SK-N-SH (cell line): Measurements from ENCODE around the gene TTC9.

Source experiments
- CHD2 ChIP-seq: fragments of 150-350 bp; IDR thresholded peaks from 2 replicates; pipeline ENCODE4 v1.6.1; 2018; ENCODE audit warnings: low read length; ENCODE audit not compliant: partially characterized antibody
- CTCF ChIP-seq: fragments of 200-600 bp; sonication (generic); IDR thresholded peaks from 2 replicates; pipeline ENCODE4 v1.6.1; 2017; ENCODE audit warnings: antibody characterized with exemption, mild to moderate bottlenecking, moderate library complexity
- EZH2phosphoT487 ChIP-seq: fragments of 200-600 bp; sonication (generic); IDR thresholded peaks from 2 replicates; pipeline ENCODE4 v1.6.1; 2017; ENCODE audit warnings: low read depth, mixed run types, mild to moderate bottlenecking, antibody characterized with exemption, moderate library complexity, borderline replicate concordance
- POLR2AphosphoS5 ChIP-seq: IDR thresholded peaks from 2 replicates; pipeline ENCODE4 v1.6.1; 2012; ENCODE audit warnings: low read depth, low read length
- REST ChIP-seq: IDR thresholded peaks from 2 replicates; pipeline ENCODE4 v1.6.1; 2012; ENCODE audit warnings: mild to moderate bottlenecking, low read depth, low read length, moderate library complexity
- RXRA ChIP-seq: IDR thresholded peaks from 2 replicates; pipeline ENCODE4 v1.4.0; 2012; ENCODE audit warnings: low read depth, mild to moderate bottlenecking, borderline replicate concordance
- TEAD4 ChIP-seq: IDR thresholded peaks from 2 replicates; pipeline ENCODE4 v1.4.0; 2012; ENCODE audit warnings: mild to moderate bottlenecking, borderline replicate concordance; ENCODE audit not compliant: insufficient read depth

GRCh38 chr14:70697701-70698100 is 56.0 kb downstream of the TTC9 start:
- TF ChIP-seq POLR2AphosphoS5 (no peak), CTCF (no peak), REST (no peak), TEAD4 (no peak), EZH2phosphoT487 (no peak), CHD2 (no peak), RXRA (no peak)
